GM21390 (cell line): Measurements from ENCODE around the gene BRF1.

Source experiments
- ATAC-seq: cut with Tn5 transposase; IDR thresholded peaks from one replicate; pipeline ENCODE4 v1.9.1; 2021; ENCODE audit not compliant: unreplicated experiment

BRF1 gene

GRCh38 chr14:105201156-105201924 is 99.5 kb downstream of the BRF1 start:
- no peak for ATAC-seq

GRCh38 chr14:105200641-105201040 is 100.2 kb downstream of the BRF1 start:
- ATAC-seq = no peak

GRCh38 chr14:105200074-105200473 is 100.7 kb downstream of the BRF1 start:
- no peak for ATAC-seq

GRCh38 chr14:105199093-105199492 is 101.7 kb downstream of the BRF1 start:
- ATAC-seq = no peak

GRCh38 chr14:105198588-105198987 is 102.2 kb downstream of the BRF1 start:
- ATAC-seq = no peak

- ATAC-seq = no peak
These were observed 103.6 kb downstream of the BRF1 start for GRCh38 chr14:105197211-105197641.

GRCh38 chr14:105196265-105196960 is 104.4 kb downstream of the BRF1 start:
- no peak for ATAC-seq

- ATAC-seq = no peak
These were observed 105.1 kb downstream of the BRF1 start for GRCh38 chr14:105195522-105196264.

- no peak for ATAC-seq
These were observed 105.8 kb downstream of the BRF1 start for GRCh38 chr14:105195051-105195450.

- no peak for ATAC-seq
These were observed 106.7 kb downstream of the BRF1 start for GRCh38 chr14:105193916-105194782.

GRCh38 chr14:105192866-105193731 is 107.7 kb downstream of the BRF1 start:
- no peak for ATAC-seq

GRCh38 chr14:105187935-105188524 is 112.8 kb downstream of the BRF1 start:
- ATAC-seq = no peak

- ATAC-seq = no peak
These were observed 113.7 kb downstream of the BRF1 start for GRCh38 chr14:105187116-105187515.

- no peak for ATAC-seq
These were observed 114.8 kb downstream of the BRF1 start for GRCh38 chr14:105185973-105186372.

GRCh38 chr14:105185001-105185400 is 115.8 kb downstream of the BRF1 start:
- no peak for ATAC-seq

- no peak for ATAC-seq
These were observed 116.3 kb downstream of the BRF1 start for GRCh38 chr14:105184461-105184860.

GRCh38 chr14:105182296-105183020 is 118.3 kb downstream of the BRF1 start:
- ATAC-seq = no peak

GRCh38 chr14:105181549-105182295 is 119.1 kb downstream of the BRF1 start:
- no peak for ATAC-seq
